A673 (cell line): ENCODE results near the gene BPTF. TPM values are rescaled to one million over a fixed set of nuclear protein-coding genes. Genes with fewer than 3 reads are reported as not detected.
"Not testable (repeated sequence)": the region's sequence is repeated elsewhere in the genome, so short reads cannot be mapped to it uniquely, and the experiment has no call there.

Experiments used
- BruUV-seq: library from RNA; stranded (reverse); fragments of 400-500 nt; replicated peaks from 2 replicates; lab custom pipeline; 2021; lab: Mats Ljungman, UMichigan
- CTCF ChIA-PET: fragments of 300-600 bp; sonication (Branson Sonifier 250); formaldehyde crosslinking; loops from one replicate; lab custom pipeline; 2022; ENCODE audit warnings: antibody characterized with exemption; lab: Charles Lee
- POLR2A ChIA-PET: fragments of 300-600 bp; sonication (Branson Sonifier 250); formaldehyde crosslinking; loops from one replicate; lab custom pipeline; 2022; ENCODE audit warnings: antibody characterized with exemption; ENCODE audit not compliant: low non-redundant PET; lab: Charles Lee
- DNase-seq: peaks from one replicate; pipeline ENCODE4 v3.0.0-alpha.2; 2015; ENCODE audit warnings: low spot score
- H3K27ac ChIP-seq: fragments of 200-600 bp; sonication (generic); 2 replicates; pipeline ENCODE4 v1.5.1; 2016; ENCODE audit warnings: mixed run types, low read depth, mild to moderate bottlenecking, mixed read lengths, antibody characterized with exemption, low read length; ENCODE audit not compliant: poor library complexity, severe bottlenecking
- H3K27me3 ChIP-seq: fragments of 200-600 bp; sonication (generic); replicated peaks from 2 replicates; pipeline ENCODE4 v1.6.1; 2017; ENCODE audit warnings: mixed run types, low read depth, mild to moderate bottlenecking, mixed read lengths, antibody characterized with exemption, low read length; ENCODE audit not compliant: insufficient read depth, poor library complexity
- H3K36me3 ChIP-seq: fragments of 200-600 bp; sonication (generic); 2 replicates; pipeline ENCODE4 v1.6.1; 2016; ENCODE audit warnings: mixed run types, mild to moderate bottlenecking, mixed read lengths, antibody characterized with exemption, low read length; ENCODE audit not compliant: insufficient read depth, poor library complexity, severe bottlenecking
- H3K4me1 ChIP-seq: fragments of 200-600 bp; sonication (generic); 2 replicates; pipeline ENCODE4 v1.6.1; 2017; ENCODE audit warnings: mixed run types, mild to moderate bottlenecking, mixed read lengths, antibody characterized with exemption, low read length; ENCODE audit not compliant: insufficient read depth, poor library complexity, severe bottlenecking
- H3K4me3 ChIP-seq: fragments of 200-600 bp; sonication (generic); 2 replicates; pipeline ENCODE4 v1.5.1; 2016; ENCODE audit warnings: low read depth, mixed run types, mild to moderate bottlenecking, mixed read lengths, low read length; ENCODE audit not compliant: poor library complexity, severe bottlenecking
- H3K9me3 ChIP-seq: fragments of 200-600 bp; sonication (generic); 2 replicates; pipeline ENCODE4 v1.6.1; 2016; ENCODE audit warnings: mixed run types, low read depth, mild to moderate bottlenecking, mixed read lengths, antibody characterized with exemption, low read length; ENCODE audit not compliant: poor library complexity, severe bottlenecking
- CTCF ChIP-seq: fragments of 300-800, 200-600 bp; sonication (generic); conservative IDR thresholded peaks from 2 replicates; pipeline ENCODE4 v1.5.1; 2017; ENCODE audit warnings: low read depth, mild to moderate bottlenecking, antibody characterized with exemption, low read length, moderate library complexity, mixed read lengths
- EZH2 ChIP-seq: fragments of 200-600 bp; sonication (generic); IDR thresholded peaks from 2 replicates; pipeline ENCODE4 v1.6.1; 2017; ENCODE audit warnings: borderline replicate concordance, low read depth, mild to moderate bottlenecking, mixed read lengths, antibody characterized with exemption, low read length; ENCODE audit not compliant: poor library complexity, severe bottlenecking
- intact Hi-C: fragments of 100-400 bp; cut with micrococcal nuclease; formaldehyde crosslinking; loops from one replicate; pipeline ENCODE4 v1.10.0; 2022; ENCODE audit not compliant: unreplicated experiment
- total RNA-seq: library from RNA; stranded (reverse); gene quantifications from 2 replicates; pipeline ENCODE4 v1.2.3, GENCODE V29; 2021

Gene BPTF
- total RNA-seq, 1 experiment from 2014 or later = 108 TPM

GRCh38 chr17:67821871-67822367 is 3.4 kb upstream of the BPTF start:
- no peak overlapping the region for H3K4me3 ChIP-seq
- H3K36me3 ChIP-seq = no peaks in the 10 kb centered on the region
- DNase-seq = no peak
- intact Hi-C loops = no loop called here
- ChIA-PET POLR2A (no interaction called here), CTCF (no interaction called here)
- no peaks in the 10 kb centered on the region for H3K27me3 ChIP-seq
- H3K4me1 ChIP-seq = peaks cover 6% of the 10 kb centered on the region
- no peaks in the 10 kb centered on the region for H3K9me3 ChIP-seq
- BruUV-seq = no TSS peak
- TF ChIP-seq EZH2 (no peak), CTCF (no peak)
- no peak overlapping the region for H3K27ac ChIP-seq

GRCh38 chr17:67825627-67826601 is 611 bp downstream of the BPTF start:
- POLR2A ChIA-PET = interaction anchor here (0.7 kb wide), 1 partner anchor 762 kb away, joined by 4 read pairs; no protein-coding TSS in a partner anchor
- CTCF ChIA-PET, H3K9me3 ChIP-seq, H3K27me3 ChIP-seq, BruUV-seq, H3K36me3 ChIP-seq: not testable (repeated sequence)
- intact Hi-C loops = loop anchor here (5.0 kb wide), 1 partner anchor 109 kb away; the partner anchor contains the start of gene NOL11
- Histone ChIP-seq H3K4me1 (peaks cover 24% of the 10 kb centered on the region), H3K4me3 (peak overlapping the region; percentile 80), H3K27ac (peak overlapping the region; percentile 73)
- DNase-seq = peak; percentile 56

GRCh38 chr17:67829331-67829730 is 4.0 kb downstream of the BPTF start:
- Histone ChIP-seq H3K27ac (no peak overlapping the region), H3K9me3 (no peaks in the 10 kb centered on the region), H3K4me1 (peaks cover 26% of the 10 kb centered on the region), H3K4me3 (no peak overlapping the region), H3K36me3 (peaks cover 4% of the 10 kb centered on the region), H3K27me3 (no peaks in the 10 kb centered on the region)
- intact Hi-C loops = loop anchor here (5.0 kb wide), 1 partner anchor 112 kb away; the partner anchor contains the start of gene NOL11
- POLR2A ChIA-PET = no interaction called here
- CTCF ChIA-PET = interaction anchor here (0.6 kb wide), 1 partner anchor 78 kb away, joined by 5 read pairs; no protein-coding TSS in a partner anchor
- TF ChIP-seq CTCF = no peak
- TF ChIP-seq EZH2 = no peak
- no TSS peak for BruUV-seq
- DNase-seq = no peak
